NCI-H69 (cell line): ENCODE measurements around the gene S1PR3.

Experiments used
- DNase-seq: peaks from one replicate; lab custom pipeline; 2025; lab: John Stamatoyannopoulos, UW

S1PR3 gene

GRCh38 chr9:89009546-89009840, 18.2 kb downstream of the S1PR3 start:
- no peak for DNase-seq

- no peak for DNase-seq
These were observed 18.8 kb downstream of the S1PR3 start for GRCh38 chr9:89010056-89010455.

DNA sequence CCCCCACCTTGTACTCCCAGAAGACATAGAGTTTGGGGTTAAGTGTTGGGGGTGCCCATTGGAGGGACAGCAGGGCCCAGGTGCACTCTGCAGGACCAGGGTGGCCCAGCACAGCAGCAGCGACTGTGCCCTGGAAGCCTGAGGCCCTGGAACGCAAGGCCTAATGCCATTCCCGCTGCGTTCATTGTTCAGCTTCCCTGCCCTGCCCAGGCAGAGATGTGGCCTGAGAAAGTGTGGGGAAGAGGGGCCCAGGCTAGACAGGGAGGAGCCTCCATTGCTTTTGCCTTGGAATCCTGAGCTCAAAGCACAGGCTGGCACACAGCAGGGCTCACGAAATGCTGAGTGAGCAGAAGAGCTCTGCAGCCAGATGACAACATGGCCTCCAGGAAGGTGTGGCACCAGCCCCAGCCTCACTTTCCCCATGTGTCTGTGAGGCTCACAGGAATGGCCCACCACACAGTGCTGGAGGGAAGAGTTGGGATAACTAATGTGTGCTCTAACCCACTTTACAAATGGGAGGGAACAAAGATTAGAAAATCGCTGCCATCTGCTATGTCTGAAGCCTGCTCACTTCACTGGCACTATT, 19.4 kb downstream of the S1PR3 start:
- no peak for DNase-seq

- DNase-seq, result no peak
These were observed 20.4 kb downstream of the S1PR3 start for GRCh38 chr9:89011683-89012082.

DNA sequence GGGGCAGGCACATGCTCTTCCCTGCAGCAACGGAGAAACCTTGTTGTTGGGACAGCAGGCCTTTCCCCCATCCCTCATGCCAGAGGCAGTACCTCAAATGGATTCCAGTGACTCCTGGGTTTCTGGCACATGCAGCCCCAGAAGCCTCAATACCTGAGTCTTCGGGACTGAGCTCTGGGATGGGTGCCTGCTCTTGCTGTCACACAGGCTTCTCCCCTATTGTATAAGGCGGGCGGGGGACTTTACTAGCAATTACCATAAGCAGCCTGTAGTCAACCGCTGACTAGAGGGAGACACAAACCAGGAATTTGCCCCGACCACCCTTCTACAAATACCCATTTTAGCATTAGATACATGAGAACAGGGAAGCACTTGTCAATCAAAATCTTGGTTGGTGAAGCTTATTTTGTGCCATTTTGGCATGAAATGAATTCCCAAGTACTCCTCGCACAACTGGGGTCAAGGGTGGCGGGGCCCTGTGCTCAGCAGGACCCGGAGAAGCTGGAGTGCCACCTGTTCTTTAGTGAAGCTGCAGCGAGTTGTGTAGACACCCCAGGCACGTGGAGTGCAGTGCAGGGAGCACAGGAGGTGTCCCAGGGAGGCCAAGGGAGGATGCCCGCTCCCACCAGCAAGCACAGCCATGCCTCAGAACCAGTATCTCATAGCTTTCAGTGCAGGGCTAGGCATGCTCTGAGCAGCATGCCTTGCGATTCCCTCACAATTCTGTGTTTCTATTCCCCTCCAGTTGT, 21.2 kb downstream of the S1PR3 start:
- no peak for DNase-seq

GRCh38 chr9:89013660-89014059, 22.4 kb downstream of the S1PR3 start:
- no peak for DNase-seq

GRCh38 chr9:89014153-89014552, 22.9 kb downstream of the S1PR3 start:
- DNase-seq, result no peak

GRCh38 chr9:89015336-89015735, 24.1 kb downstream of the S1PR3 start:
- DNase-seq, result no peak

- no peak for DNase-seq
These were observed 29.5 kb downstream of the S1PR3 start for GRCh38 chr9:89020754-89021153.

DNA sequence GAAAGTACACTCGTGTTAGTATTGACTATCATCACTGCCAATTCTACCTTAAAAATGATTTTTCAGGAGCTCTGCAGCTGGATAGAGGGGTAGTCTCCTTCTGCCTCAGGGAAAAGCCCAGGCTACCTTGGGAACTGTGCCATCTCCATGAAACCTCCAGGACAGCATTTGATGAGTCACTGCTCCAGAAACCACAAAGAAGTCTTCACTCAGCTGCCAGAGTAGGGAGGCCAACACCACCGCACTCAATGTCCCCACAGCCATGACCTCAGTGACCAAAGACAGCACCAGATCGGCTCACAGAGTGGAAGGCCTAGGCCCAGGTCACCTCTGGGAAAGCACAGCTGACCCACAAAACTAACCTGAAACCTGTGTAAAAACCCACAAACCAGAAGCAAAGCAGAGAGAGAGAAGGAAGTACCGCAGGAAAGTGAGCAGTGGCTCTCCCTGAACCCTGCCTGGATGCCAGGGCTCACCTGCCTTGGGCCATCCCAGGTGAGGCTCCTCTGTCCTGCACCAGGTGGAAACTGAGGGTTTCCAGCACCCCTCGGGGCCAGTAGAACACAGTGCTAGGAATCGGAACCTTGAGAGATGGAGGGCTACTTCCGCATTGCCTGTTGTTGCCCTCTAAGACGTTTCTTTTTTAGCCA, 30.0 kb downstream of the S1PR3 start:
- DNase-seq, result no peak

DNA sequence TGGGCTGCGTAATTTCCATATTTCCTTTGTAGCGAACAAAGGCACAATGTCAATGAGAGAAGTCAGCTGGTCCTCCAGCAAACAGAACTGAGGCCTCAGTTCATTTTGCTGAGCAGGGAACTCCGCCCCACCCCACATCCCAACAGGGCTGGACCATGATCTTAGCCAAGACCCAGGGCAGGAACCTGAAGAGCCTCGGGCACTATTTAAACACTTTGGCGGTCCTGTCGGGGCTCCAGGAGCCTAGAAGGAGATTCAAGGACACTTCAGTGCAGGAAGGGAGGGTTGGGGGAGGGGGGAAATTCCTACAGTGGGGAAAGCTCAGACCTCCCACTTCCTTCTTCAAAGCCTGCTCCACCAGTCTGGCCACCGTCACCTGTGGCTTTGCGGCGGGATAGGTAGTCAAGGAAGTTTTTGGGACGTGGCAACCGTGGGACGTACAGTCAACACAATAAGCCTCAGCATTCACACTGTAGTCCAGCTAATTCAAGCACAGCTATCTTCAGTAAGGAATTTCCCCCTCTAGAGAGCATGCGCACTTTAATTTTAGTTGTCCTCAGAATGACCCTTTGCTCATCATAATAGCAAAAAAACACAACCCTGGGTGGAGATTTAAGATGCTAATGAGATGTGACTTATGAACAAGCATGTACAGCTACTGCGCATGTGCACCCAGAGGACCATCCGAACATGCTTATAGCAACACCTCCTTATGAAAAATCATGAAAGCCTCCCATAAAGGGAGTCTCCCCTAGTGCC, 30.9 kb downstream of the S1PR3 start:
- no peak for DNase-seq

DNA sequence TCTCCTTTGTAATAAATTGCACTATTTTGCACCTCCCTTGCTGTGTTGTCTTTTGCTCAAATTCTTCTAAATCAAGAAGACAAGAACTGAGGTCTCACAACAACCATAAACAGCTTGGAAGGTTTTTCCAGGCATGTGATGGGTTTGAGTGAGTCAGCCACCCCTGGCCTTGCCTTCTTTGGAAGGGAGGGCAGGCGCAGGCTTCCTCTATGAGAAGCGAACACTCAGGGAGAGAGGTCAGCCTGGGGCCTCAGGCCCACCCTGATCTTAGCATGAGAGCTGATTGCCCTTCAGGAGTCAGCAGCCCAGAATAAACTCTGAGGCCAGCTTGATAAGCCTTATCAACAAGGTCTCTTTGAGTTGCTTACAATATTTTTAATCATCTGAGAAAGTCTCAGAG, 31.6 kb downstream of the S1PR3 start:
- no peak for DNase-seq

- no peak for DNase-seq
These were observed 32.5 kb downstream of the S1PR3 start for GRCh38 chr9:89023740-89024139.

GRCh38 chr9:89024727-89025126, 33.5 kb downstream of the S1PR3 start:
- DNase-seq, result no peak

DNA sequence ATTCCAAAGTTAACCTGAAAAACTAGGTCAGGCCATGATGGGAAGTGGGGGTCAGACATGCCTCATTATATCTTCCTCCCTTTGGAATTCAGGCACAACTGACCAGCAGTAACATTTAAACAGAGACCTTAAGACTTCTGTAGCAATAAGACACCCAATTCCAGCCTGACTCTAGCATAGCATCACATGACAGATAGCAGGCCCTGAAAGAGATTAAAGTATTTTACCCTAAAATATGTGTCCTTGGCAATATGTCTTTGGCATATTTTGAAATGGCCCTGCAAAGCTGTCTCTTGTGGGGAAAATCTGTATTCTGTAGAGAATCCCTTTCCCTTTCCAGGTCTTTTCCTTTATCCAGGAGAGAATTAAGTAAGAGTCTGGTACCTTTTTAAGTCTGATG, 34.3 kb downstream of the S1PR3 start:
- DNase-seq, result no peak

GRCh38 chr9:89026876-89027275, 35.6 kb downstream of the S1PR3 start:
- no peak for DNase-seq

GRCh38 chr9:89029788-89030187, 38.5 kb downstream of the S1PR3 start:
- no peak for DNase-seq

DNA sequence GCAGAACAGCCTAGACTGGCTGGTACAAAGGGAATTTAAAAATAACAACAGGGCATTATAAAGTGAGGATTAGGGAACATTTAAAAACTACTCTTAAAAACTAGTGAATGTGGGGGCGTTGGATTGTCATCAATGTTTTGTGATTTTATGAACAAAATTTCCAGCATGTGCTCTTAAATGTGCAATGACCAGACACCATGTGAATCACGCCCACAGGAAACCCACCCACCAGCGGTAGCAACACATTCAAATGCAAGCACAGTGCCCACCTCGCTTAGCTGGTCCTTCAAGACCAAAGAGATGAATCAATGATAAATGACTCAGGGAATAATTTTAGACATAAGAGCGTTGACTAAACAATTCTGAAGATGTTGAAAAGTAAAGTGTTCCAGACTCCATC, 40.9 kb downstream of the S1PR3 start:
- no peak for DNase-seq

DNA sequence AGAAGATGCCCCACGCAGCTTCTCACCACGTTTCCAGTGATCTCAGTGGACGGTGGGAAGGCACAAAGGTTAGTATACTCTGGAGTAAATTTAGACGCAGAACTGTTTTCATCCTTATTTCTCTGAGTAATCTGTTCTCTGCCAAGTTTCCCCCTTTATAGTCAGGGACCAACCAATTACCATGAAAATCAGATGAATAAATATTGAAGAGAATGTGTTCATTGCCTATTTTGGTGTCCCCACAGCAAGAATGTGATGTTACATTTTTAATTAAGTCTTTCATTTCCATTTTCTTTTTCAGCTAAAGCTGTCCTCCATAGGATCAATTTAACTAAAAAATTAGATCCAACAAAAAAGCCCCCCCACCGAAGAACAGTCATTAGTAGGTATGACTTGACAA, 41.4 kb downstream of the S1PR3 start:
- DNase-seq, result no peak

- no peak for DNase-seq
These were observed 45.1 kb downstream of the S1PR3 start for GRCh38 chr9:89036383-89036782.

GRCh38 chr9:89036891-89037290, 45.6 kb downstream of the S1PR3 start:
- no peak for DNase-seq

DNA sequence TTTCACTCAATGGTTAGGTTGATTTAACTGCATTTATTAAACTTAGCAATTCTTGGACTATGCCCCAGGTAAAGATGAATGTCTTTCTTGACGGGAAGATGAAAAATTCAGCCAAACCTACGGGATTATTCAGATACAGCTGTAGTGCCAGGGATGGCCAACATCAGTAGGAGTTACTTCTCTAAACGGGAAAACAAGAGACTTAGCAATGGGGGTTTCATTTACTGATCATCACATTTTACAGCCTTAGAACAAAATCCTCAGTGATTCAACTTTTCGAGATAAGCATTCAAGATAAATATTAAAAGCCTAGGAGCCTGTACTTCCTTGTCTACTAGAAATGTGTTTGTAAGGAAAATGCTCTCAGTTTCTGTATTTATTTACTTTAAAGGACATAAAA, 46.1 kb downstream of the S1PR3 start:
- no peak for DNase-seq

DNA sequence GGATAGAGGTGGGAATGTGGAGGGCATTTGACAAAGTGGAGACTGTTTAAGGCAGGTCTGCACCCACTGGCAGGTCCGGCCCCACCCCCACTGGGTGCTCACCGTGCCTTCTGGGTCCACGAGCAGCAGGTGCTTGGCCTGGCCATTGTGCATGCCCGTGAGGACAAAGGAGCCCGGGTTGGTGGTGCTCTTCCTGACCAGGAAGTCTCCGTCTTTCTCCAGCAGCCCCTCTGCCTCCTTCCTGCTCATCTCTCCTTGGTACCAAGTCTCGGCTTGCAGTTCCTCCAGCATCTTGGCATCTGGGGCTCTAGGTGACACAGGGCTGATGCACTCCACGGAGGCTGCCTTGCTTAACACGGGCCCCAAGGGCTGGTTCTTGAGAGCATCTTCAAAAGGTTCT, 46.6 kb downstream of the S1PR3 start:
- no peak for DNase-seq
